Measurements from ENCODE around the gene PTPRM.
"Not testable (repeated sequence)": the region's sequence is repeated elsewhere in the genome, so short reads cannot be mapped to it uniquely, and the experiment has no call there.

The PTPRM gene

DNA sequence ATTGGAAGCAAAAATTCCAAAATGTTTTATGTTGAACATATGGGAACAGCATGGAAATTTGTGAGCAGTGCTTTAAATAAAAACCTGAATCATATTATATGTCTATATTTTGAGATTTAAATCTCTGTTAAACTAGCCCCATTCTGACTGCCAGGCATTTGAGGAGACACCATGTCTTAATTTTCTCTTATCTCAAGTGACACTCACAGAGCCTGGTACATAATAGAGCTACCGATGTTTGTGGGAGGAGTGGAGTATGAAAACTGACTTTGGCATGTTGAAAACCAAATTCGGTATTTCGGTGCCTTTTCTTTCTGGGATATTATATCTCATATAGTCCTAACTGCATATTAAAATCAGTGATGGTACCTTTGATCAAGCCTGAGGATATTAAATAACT lies 124.1 kb downstream of the PTPRM start:
- H3K4me3 ChIP-seq (ENCODE audit: low read depth, low read length): no peak overlapping the region
- DNase-seq (ENCODE audit: low read depth): no peak

DNA sequence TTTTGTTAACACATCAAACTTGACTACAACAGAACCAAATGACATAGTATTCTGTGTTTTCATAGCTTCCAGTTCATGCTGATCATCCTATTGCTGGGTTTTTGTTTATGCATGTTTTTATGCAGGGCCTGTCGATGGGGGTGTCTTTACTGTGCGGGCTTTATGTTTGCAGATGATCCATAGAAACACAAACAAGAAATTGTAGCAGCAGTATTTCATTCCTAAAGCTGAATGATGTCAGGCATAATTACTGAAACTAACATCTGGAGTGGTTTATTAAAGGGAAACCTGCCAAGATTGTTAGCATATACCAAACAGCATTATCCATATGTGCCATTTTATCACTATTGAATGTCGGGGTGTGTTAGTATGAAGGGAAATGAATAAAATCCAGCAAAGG lies 129.7 kb downstream of the PTPRM start:
- H3K4me3 ChIP-seq (ENCODE audit: low read depth, low read length): no peak overlapping the region
- no peak for DNase-seq (ENCODE audit: low read depth)

DNA sequence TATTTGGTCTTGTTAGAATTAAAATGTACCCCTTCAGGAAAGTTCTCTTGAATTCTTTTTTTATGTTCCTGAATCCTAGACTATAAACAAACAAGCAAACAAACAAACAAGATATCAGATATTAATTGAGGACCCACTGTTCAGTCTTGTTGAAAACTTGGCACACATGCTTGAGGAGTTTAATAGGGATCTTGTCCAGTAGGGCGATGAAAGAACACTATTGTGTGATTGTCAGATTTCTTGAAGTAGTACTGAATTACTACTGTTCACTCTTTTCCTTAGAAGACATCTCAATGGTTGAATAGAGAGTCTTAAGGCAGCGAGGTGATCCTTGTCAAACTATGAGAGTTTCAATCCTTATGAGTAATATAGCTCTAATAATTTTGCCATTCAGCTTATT lies 130.2 kb downstream of the PTPRM start:
- DNase-seq (ENCODE audit: low read depth): no peak
- no peak overlapping the region for H3K4me3 ChIP-seq (ENCODE audit: low read depth, low read length)

GRCh38 chr18:7711495-7711894 lies 144.4 kb downstream of the PTPRM start:
- no peak overlapping the region for H3K4me3 ChIP-seq (ENCODE audit: low read depth, low read length)
- no peak for DNase-seq (ENCODE audit: low read depth)

- no peak for DNase-seq (ENCODE audit: low read depth)
Measured at GRCh38 chr18:7720395-7720794, 153.3 kb downstream of the PTPRM start.

GRCh38 chr18:7721532-7721931 lies 154.4 kb downstream of the PTPRM start:
- H3K4me3 ChIP-seq (ENCODE audit: low read depth, low read length): no peak overlapping the region
- no peak for DNase-seq (ENCODE audit: low read depth)

More at GRCh38 chr18:7720395-7720794, 153.3 kb downstream of the PTPRM start:
- H3K4me3 ChIP-seq (ENCODE audit: low read depth, low read length): no peak overlapping the region

DNA sequence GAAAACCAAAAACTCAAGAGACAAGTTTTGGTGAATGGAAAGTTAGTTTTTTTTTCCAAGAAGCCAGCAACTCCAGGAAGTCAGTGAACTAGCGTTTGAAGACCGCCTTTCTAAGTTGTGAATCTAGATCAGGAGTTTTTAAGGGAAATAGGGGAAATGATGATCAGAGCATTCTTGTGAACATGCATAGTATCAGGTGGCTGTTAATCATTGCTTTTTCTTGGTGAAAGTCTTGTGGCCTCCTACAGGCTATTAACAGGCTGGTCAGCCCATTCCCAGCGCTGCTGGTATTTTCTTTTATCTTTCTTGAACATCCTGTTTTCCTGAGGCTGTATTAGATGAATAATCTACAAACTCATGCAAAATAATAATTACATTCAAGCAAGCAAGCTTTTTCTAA lies 155.8 kb downstream of the PTPRM start:
- no peak for DNase-seq (ENCODE audit: low read depth)
- H3K4me3 ChIP-seq (ENCODE audit: low read depth, low read length): no peak overlapping the region

- DNase-seq (ENCODE audit: low read depth): no peak
- no peak overlapping the region for H3K4me3 ChIP-seq (ENCODE audit: low read depth, low read length)
Measured at GRCh38 chr18:7723558-7723957, 156.4 kb downstream of the PTPRM start.

DNA sequence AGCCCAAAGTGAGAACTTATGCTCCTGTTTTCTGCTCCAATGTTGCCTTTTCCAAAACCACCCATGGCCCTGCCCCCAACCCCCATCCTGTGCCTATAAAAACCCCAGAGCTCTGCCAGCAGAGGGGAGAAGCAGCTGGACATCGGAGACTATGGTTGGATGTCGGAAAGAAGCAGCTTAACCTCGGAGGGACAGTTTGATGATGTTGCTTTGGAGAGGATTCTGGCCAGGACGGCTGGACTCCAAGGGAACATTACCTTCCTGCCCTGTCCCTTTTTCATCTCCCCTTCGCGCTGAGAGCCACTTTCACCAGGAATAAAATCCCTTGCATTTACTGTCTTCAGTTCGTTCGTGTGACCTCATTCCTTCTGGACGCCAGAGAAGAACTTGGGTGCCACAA lies 158.4 kb downstream of the PTPRM start:
- H3K4me3 ChIP-seq (ENCODE audit: low read depth, low read length): no peak overlapping the region
- no peak for DNase-seq (ENCODE audit: low read depth)

GRCh38 chr18:7725897-7726296 lies 158.8 kb downstream of the PTPRM start:
- no peak for DNase-seq (ENCODE audit: low read depth)
- no peak overlapping the region for H3K4me3 ChIP-seq (ENCODE audit: low read depth, low read length)

DNA sequence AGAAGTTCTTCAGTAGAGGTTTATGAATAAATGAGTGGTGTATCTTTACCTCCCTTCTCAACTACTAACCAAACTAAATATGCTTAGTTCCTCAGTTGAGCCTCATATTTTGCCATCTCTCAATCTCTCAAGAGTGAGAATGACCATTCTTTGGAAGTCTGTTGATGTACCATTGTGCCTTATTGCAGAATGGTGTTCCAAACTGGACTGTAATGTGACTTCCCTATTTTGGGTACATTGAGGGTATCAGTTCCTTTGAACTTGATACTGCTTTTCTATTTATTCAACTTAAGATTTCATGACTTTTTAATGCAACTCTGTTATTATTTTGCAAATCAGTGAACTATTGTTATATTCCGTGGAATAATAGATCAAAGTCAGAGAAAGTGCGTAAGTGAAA lies 159.4 kb downstream of the PTPRM start:
- no peak overlapping the region for H3K4me3 ChIP-seq (ENCODE audit: low read depth, low read length)
- DNase-seq (ENCODE audit: low read depth): no peak

- no peak overlapping the region for H3K4me3 ChIP-seq (ENCODE audit: low read depth, low read length)
- DNase-seq (ENCODE audit: low read depth): no peak
Measured at GRCh38 chr18:7727361-7728076, 160.4 kb downstream of the PTPRM start.

GRCh38 chr18:7728297-7728696 lies 161.2 kb downstream of the PTPRM start:
- no peak overlapping the region for H3K4me3 ChIP-seq (ENCODE audit: low read depth, low read length)
- DNase-seq (ENCODE audit: low read depth): no peak

- no peak overlapping the region for H3K4me3 ChIP-seq (ENCODE audit: low read depth, low read length)
- no peak for DNase-seq (ENCODE audit: low read depth)
Measured at GRCh38 chr18:7729868-7730267, 162.8 kb downstream of the PTPRM start.

DNA sequence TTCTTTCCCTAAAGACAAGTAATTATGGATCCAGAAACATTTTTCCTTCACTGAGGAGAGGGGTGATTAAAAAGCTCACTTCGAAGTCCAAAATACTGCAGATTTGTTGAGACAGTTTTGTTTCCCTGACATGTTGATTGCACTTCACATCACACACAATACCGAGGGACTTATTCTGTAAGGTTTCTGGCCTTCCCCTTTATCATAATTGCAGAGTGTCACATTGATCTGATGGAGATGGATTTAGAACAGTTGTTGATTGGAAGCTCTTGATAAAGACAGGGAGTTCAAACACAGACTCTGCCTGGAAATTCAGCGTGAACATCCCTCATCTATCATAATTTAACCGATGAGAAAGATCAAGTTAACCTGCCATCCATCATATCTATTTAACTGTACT lies 163.6 kb downstream of the PTPRM start:
- no peak for DNase-seq (ENCODE audit: low read depth)
- H3K4me3 ChIP-seq (ENCODE audit: low read depth, low read length): no peak overlapping the region

GRCh38 chr18:7733642-7734041 lies 166.5 kb downstream of the PTPRM start:
- no peak overlapping the region for H3K4me3 ChIP-seq (ENCODE audit: low read depth, low read length)
- no peak for DNase-seq (ENCODE audit: low read depth)

DNA sequence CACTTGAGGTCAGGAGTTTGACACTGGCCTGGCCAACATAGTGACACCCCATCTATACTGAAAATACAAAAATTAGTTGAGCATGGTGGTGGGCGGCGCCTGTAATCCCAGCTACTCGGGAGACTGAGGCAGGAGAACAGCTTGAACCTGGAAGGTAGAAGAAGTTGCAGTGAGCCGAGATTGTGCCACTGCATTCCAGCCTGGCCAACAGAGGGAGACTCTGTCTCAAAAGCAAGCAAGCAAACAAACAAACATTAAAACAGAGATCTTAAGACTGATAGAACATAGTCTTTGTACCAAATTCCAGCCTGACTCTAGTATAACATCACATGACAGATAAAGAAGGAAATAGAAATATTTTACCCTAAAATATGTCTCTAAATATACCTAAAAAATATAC lies 168.1 kb downstream of the PTPRM start:
- DNase-seq (ENCODE audit: low read depth): no peak
- no peak overlapping the region for H3K4me3 ChIP-seq (ENCODE audit: low read depth, low read length)

DNA sequence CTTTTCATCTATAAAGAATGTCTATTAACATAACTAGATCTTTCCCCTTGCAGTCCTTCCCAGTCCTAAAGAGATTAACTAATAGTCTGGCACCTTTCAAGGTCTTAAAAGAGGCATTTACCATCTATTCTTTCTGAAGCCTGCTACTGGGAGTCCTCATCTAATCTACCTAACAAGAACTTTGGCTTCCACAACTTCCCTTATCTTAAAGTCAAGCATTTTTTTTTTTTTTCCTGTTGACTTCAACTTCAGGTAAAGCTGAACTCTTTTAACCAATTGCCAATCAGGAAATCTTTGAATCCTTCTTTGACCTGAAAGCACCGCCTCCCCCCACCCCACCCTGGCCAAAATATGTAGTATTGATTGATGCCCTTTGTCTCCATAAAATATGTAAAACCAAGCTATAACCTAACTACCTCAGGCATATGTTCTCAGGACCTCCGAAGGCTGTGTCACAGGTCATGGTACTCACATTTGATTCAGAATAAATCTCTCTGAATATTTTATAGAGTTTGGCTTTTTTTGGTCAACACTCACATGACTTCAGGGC lies 168.6 kb downstream of the PTPRM start:
- no peak overlapping the region for H3K4me3 ChIP-seq (ENCODE audit: low read depth, low read length)
- no peak for DNase-seq (ENCODE audit: low read depth)

GRCh38 chr18:7736526-7736925 lies 169.4 kb downstream of the PTPRM start:
- DNase-seq (ENCODE audit: low read depth); H3K4me3 ChIP-seq (ENCODE audit: low read depth, low read length): not testable (repeated sequence)

GRCh38 chr18:7737550-7737949 lies 170.4 kb downstream of the PTPRM start:
- no peak overlapping the region for H3K4me3 ChIP-seq (ENCODE audit: low read depth, low read length)
- DNase-seq (ENCODE audit: low read depth): no peak

DNA sequence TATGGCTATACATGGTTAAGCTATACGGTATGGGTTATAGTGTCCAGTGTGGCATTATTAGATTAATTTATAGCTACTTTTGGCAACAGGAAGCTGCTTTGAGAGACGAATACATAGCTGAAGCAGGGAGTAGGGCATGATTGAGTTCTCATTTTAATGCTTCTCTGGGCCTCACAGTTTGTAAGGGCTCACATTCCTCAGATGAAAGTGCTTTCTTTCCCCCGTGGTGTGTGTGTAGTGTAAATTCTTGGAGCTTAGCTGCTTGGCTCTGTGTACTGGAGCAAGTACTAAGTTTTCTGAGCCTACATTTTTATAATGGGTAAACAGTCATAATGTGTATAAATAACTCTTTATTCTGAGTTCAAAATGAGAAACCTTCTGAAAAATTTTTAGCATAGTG lies 173.7 kb downstream of the PTPRM start:
- DNase-seq (ENCODE audit: low read depth): no peak
- H3K4me3 ChIP-seq (ENCODE audit: low read depth, low read length): no peak overlapping the region

GRCh38 chr18:7741640-7742039 lies 174.5 kb downstream of the PTPRM start:
- DNase-seq (ENCODE audit: low read depth): no peak

More at GRCh38 chr18:7741640-7742039, 174.5 kb downstream of the PTPRM start:
- H3K4me3 ChIP-seq (ENCODE audit: low read depth, low read length): no peak overlapping the region
